OCI-LY7 (cell line): ENCODE measurements around the gene PTPRT. TPM values are rescaled to one million over a fixed set of nuclear protein-coding genes. Genes with fewer than 3 reads are reported as not detected.

Experiments
- BruUV-seq: library from RNA; stranded (reverse); fragments of 400-500 nt; replicated peaks from 2 replicates; lab custom pipeline; 2021; lab: Mats Ljungman, UMichigan
- CTCF ChIA-PET: fragments of 300-600 bp; sonication (Branson Sonifier 250); formaldehyde crosslinking; loops from one replicate; lab custom pipeline; 2022; ENCODE audit warnings: antibody characterized with exemption; ENCODE audit not compliant: unreplicated experiment; lab: Charles Lee
- POLR2A ChIA-PET: fragments of 300-600 bp; sonication (Branson Sonifier 250); formaldehyde crosslinking; loops from one replicate; lab custom pipeline; 2022; ENCODE audit warnings: antibody characterized with exemption; lab: Charles Lee
- DNase-seq: peaks from one replicate; pipeline ENCODE4 v3.0.0-alpha.2; 2015; ENCODE audit warnings: low spot score
- H2AFZ ChIP-seq: fragments of 200-600 bp; sonication (generic), shearing (Covaris generic); 2 replicates; pipeline ENCODE4 v1.6.1; 2014; ENCODE audit warnings: mild to moderate bottlenecking, antibody characterized with exemption, low read length, moderate library complexity
- H3K27ac ChIP-seq: fragments of 200-600 bp; sonication (generic); 2 replicates; pipeline ENCODE4 v1.5.1; 2014; ENCODE audit warnings: mixed run types, low read depth, mild to moderate bottlenecking, moderate library complexity, low read length, inconsistent platforms; ENCODE audit not compliant: poor library complexity, severe bottlenecking
- H3K36me3 ChIP-seq: fragments of 200-600 bp; sonication (generic); 2 replicates; pipeline ENCODE4 v1.6.1; 2014; ENCODE audit warnings: mild to moderate bottlenecking, antibody characterized with exemption, low read length, moderate library complexity, mixed read lengths; ENCODE audit not compliant: insufficient read depth
- H3K4me1 ChIP-seq: fragments of 200-600 bp; sonication (generic); 2 replicates; pipeline ENCODE4 v1.5.1; 2014; ENCODE audit warnings: mild to moderate bottlenecking, low read length; ENCODE audit not compliant: insufficient read depth, poor library complexity, severe bottlenecking
- H3K4me2 ChIP-seq: fragments of 200-600 bp; sonication (generic); 2 replicates; pipeline ENCODE4 v1.6.1; 2014; ENCODE audit warnings: mild to moderate bottlenecking, low read length
- H3K4me3 ChIP-seq: fragments of 200-600 bp; sonication (generic); 2 replicates; pipeline ENCODE4 v1.5.1; 2014; ENCODE audit warnings: mild to moderate bottlenecking, low read depth, low read length; ENCODE audit not compliant: poor library complexity, severe bottlenecking
- H3K79me2 ChIP-seq: fragments of 200-600 bp; sonication (generic); 2 replicates; pipeline ENCODE4 v1.6.1; 2016; ENCODE audit warnings: low read depth, mild to moderate bottlenecking, low read length, moderate library complexity, mixed read lengths; ENCODE audit not compliant: insufficient read depth
- H3K9me2 ChIP-seq: fragments of 200-600 bp; sonication (generic); 2 replicates; pipeline ENCODE4 v1.6.1; 2016; ENCODE audit warnings: mild to moderate bottlenecking, low read length, mixed read lengths; ENCODE audit not compliant: insufficient read depth
- H3K9me3 ChIP-seq: fragments of 200-600 bp; sonication (generic); 2 replicates; pipeline ENCODE4 v1.6.1; 2014; ENCODE audit warnings: mild to moderate bottlenecking, mixed run types, low read length, mixed read lengths
- H4K20me1 ChIP-seq: fragments of 200-600 bp; sonication (generic); 2 replicates; pipeline ENCODE4 v1.6.1; 2014; ENCODE audit warnings: mild to moderate bottlenecking, antibody characterized with exemption, low read length, moderate library complexity, mixed read lengths; ENCODE audit not compliant: insufficient read depth
- CTCF ChIP-seq: fragments of 200-600 bp; sonication (generic); conservative IDR thresholded peaks from 2 replicates; pipeline ENCODE4 v1.5.1; 2014; ENCODE audit warnings: mild to moderate bottlenecking, antibody characterized with exemption, low read length, moderate library complexity, mixed read lengths
- EZH2phosphoT487 ChIP-seq: fragments of 200-600 bp; sonication (generic); IDR thresholded peaks from 2 replicates; pipeline ENCODE4 v1.6.1; 2018; ENCODE audit warnings: low read depth, borderline replicate concordance, mild to moderate bottlenecking, mixed run types, antibody characterized with exemption, low read length, moderate library complexity, mixed read lengths
- intact Hi-C: fragments of 100-400 bp; cut with micrococcal nuclease; formaldehyde crosslinking; loops from one replicate; pipeline ENCODE4 v1.10.0; 2022; ENCODE audit not compliant: unreplicated experiment
- total RNA-seq, 2 experiments: library from RNA; depleted of rRNA in 1 of 2; stranded (reverse); fragments of >200 nt in 1 of 2; shearing (Covaris generic) in 1 of 2; gene quantifications; 2 replicates each; pipeline ENCODE4 v1.2.3, GENCODE V29; 2014 to 2022

Gene PTPRT
- total RNA-seq, 2 experiments from 2014 or later = not detected

- no peak overlapping the region for H2AFZ ChIP-seq
- TF ChIP-seq EZH2phosphoT487 (no peak), CTCF (no peak)
- H3K36me3 ChIP-seq = no peaks in the 10 kb centered on the region
- intact Hi-C loops = no loop called here
- DNase-seq = no peak
- H3K9me3 ChIP-seq = no peaks in the 10 kb centered on the region
- no peaks in the 10 kb centered on the region for H3K79me2 ChIP-seq
- H3K9me2 ChIP-seq = no peaks in the 10 kb centered on the region
- H3K4me2 ChIP-seq = no peak overlapping the region
- H3K4me1 ChIP-seq = no peaks in the 10 kb centered on the region
- ChIA-PET POLR2A (no interaction called here), CTCF (no interaction called here)
- no peaks in the 10 kb centered on the region for H4K20me1 ChIP-seq
- no peak overlapping the region for H3K27ac ChIP-seq
- no TSS peak for BruUV-seq
- H3K4me3 ChIP-seq = no peak overlapping the region
These were observed 816.7 kb downstream of the PTPRT start for GRCh38 chr20:42373049-42373448.

- CTCF ChIA-PET = no interaction called here
These were observed 819.6 kb downstream of the PTPRT start for GRCh38 chr20:42370075-42370474.

More at GRCh38 chr20:42370075-42370474, 819.6 kb downstream of the PTPRT start:
- no peak overlapping the region for H3K4me2 ChIP-seq
- no peak overlapping the region for H3K4me3 ChIP-seq
- no peaks in the 10 kb centered on the region for H3K79me2 ChIP-seq
- H3K9me3 ChIP-seq = no peaks in the 10 kb centered on the region
- TF ChIP-seq CTCF (no peak), EZH2phosphoT487 (no peak)
- BruUV-seq = no TSS peak
- H3K4me1 ChIP-seq = no peaks in the 10 kb centered on the region
- no peak overlapping the region for H2AFZ ChIP-seq
- intact Hi-C loops = no loop called here
- no peak for DNase-seq
- no peaks in the 10 kb centered on the region for H3K9me2 ChIP-seq
- POLR2A ChIA-PET = interaction anchor here (0.6 kb wide), 1 partner anchor 19 kb away, joined by 4 read pairs; no protein-coding TSS in a partner anchor
- no peaks in the 10 kb centered on the region for H3K36me3 ChIP-seq
- H4K20me1 ChIP-seq = no peaks in the 10 kb centered on the region
- H3K27ac ChIP-seq = no peak overlapping the region
